ENCODE measurements around the gene SMARCC2.

The SMARCC2 gene

GRCh38 chr12:56158029-56158925 lies 31.0 kb downstream of the SMARCC2 start, which contains the start of gene MYL6 (continued):
- peak; percentile 87 for TF ChIP-seq ZSCAN5A (tag by site-specific recombination; IDR thresholded peaks at IDR 0.05)
- TF ChIP-seq YY2 (tag by site-specific recombination; IDR thresholded peaks at IDR 0.05): peak; percentile 82
- no peak for TF ChIP-seq ZNF433 (tag by site-specific recombination; IDR thresholded peaks at IDR 0.05; ENCODE audit: low read depth)
- no peak for TF ChIP-seq ZNF768 (tag by site-specific recombination; IDR thresholded peaks at IDR 0.05)
- peak; percentile 98 for TF ChIP-seq ZNF692 (tag by site-specific recombination; IDR thresholded peaks at IDR 0.05)
- peak; percentile 68 for TF ChIP-seq WT1 (tag by site-specific recombination; IDR thresholded peaks at IDR 0.05)
- TF ChIP-seq ZNF843 (tag by site-specific recombination; IDR thresholded peaks at IDR 0.05): peak; percentile 83
- TF ChIP-seq ZNF677 (tag by site-specific recombination; IDR thresholded peaks at IDR 0.05): no peak
- no peak for TF ChIP-seq OSR2 (tag by site-specific recombination; IDR thresholded peaks at IDR 0.05)
- no peak for TF ChIP-seq ZNF266 (tag by site-specific recombination; IDR thresholded peaks at IDR 0.05; ENCODE audit: low read depth)
- no peak for TF ChIP-seq GLI2 (tag by site-specific recombination; IDR thresholded peaks at IDR 0.05; ENCODE audit: borderline replicate concordance, low read depth)
- TF ChIP-seq ZNF16 (tag by site-specific recombination; IDR thresholded peaks at IDR 0.05; ENCODE audit: low read depth): no peak; the same call in 1 of the 2 replicates
- TF ChIP-seq ZNF121 (tag by site-specific recombination; IDR thresholded peaks at IDR 0.05): peak; percentile 66
- peak; percentile 78 for TF ChIP-seq ZNF239 (tag by site-specific recombination; IDR thresholded peaks at IDR 0.05)
- TF ChIP-seq ZNF747 (tag by site-specific recombination; IDR thresholded peaks at IDR 0.05): no peak
- TF ChIP-seq ZNF133 (tag by site-specific recombination; IDR thresholded peaks at IDR 0.05): no peak
- TF ChIP-seq ZNF174 (tag by site-specific recombination; IDR thresholded peaks at IDR 0.05): no peak
- TF ChIP-seq HOXA7 (CRISPR knock-in tag; IDR thresholded peaks at IDR 0.05; ENCODE audit: borderline replicate concordance): no peak
- peak; percentile 72; the same call in 1 of the 2 replicates for TF ChIP-seq ZNF18 (tag by site-specific recombination; IDR thresholded peaks at IDR 0.05)
- TF ChIP-seq ZNF76 (tag by site-specific recombination; IDR thresholded peaks at IDR 0.05; ENCODE audit: borderline replicate concordance, low read depth): peak; percentile 83
- TF ChIP-seq, protein P1, sequence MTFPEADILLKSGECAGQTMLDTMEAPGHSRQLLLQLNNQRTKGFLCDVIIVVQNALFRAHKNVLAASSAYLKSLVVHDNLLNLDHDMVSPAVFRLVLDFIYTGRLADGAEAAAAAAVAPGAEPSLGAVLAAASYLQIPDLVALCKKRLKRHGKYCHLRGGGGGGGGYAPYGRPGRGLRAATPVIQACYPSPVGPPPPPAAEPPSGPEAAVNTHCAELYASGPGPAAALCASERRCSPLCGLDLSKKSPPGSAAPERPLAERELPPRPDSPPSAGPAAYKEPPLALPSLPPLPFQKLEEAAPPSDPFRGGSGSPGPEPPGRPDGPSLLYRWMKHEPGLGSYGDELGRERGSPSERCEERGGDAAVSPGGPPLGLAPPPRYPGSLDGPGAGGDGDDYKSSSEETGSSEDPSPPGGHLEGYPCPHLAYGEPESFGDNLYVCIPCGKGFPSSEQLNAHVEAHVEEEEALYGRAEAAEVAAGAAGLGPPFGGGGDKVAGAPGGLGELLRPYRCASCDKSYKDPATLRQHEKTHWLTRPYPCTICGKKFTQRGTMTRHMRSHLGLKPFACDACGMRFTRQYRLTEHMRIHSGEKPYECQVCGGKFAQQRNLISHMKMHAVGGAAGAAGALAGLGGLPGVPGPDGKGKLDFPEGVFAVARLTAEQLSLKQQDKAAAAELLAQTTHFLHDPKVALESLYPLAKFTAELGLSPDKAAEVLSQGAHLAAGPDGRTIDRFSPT (tag by site-specific recombination; IDR thresholded peaks at IDR 0.05): no peak
- no peak for TF ChIP-seq ZNF211 (tag by site-specific recombination; IDR thresholded peaks at IDR 0.05; ENCODE audit: low read depth)
- TF ChIP-seq ZNF184 (tag by site-specific recombination; IDR thresholded peaks at IDR 0.05): no peak
- TF ChIP-seq ZNF596 (tag by site-specific recombination; IDR thresholded peaks at IDR 0.05): no peak
- no peak for TF ChIP-seq MYNN (tag by site-specific recombination; IDR thresholded peaks at IDR 0.05; ENCODE audit: borderline replicate concordance)
- TF ChIP-seq, protein P2, sequence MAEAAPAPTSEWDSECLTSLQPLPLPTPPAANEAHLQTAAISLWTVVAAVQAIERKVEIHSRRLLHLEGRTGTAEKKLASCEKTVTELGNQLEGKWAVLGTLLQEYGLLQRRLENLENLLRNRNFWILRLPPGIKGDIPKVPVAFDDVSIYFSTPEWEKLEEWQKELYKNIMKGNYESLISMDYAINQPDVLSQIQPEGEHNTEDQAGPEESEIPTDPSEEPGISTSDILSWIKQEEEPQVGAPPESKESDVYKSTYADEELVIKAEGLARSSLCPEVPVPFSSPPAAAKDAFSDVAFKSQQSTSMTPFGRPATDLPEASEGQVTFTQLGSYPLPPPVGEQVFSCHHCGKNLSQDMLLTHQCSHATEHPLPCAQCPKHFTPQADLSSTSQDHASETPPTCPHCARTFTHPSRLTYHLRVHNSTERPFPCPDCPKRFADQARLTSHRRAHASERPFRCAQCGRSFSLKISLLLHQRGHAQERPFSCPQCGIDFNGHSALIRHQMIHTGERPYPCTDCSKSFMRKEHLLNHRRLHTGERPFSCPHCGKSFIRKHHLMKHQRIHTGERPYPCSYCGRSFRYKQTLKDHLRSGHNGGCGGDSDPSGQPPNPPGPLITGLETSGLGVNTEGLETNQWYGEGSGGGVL (tag by site-specific recombination; IDR thresholded peaks at IDR 0.05): peak; percentile 72
- TF ChIP-seq ZNF791 (tag by site-specific recombination; IDR thresholded peaks at IDR 0.05): no peak
- TF ChIP-seq KLF16 (tag by site-specific recombination; IDR thresholded peaks at IDR 0.05): peak; percentile 92
- TF ChIP-seq ZNF521 (tag by site-specific recombination; IDR thresholded peaks at IDR 0.05): no peak
- TF ChIP-seq PATZ1 (tag by site-specific recombination; IDR thresholded peaks at IDR 0.05): peak; percentile 87

All from HEK293 (cell line).